GM12873 (cell line): Measurements from ENCODE around the gene ACAA2.

ENCODE experiments used
- CTCF ChIP-seq: IDR thresholded peaks from 2 replicates; pipeline ENCODE4 v1.5.1; 2012; ENCODE audit warnings: low read depth, mild to moderate bottlenecking, moderate library complexity, low read length, control low read depth; ENCODE audit not compliant: insufficient read depth; ENCODE audit errors: missing control alignments

ACAA2 gene

DNA sequence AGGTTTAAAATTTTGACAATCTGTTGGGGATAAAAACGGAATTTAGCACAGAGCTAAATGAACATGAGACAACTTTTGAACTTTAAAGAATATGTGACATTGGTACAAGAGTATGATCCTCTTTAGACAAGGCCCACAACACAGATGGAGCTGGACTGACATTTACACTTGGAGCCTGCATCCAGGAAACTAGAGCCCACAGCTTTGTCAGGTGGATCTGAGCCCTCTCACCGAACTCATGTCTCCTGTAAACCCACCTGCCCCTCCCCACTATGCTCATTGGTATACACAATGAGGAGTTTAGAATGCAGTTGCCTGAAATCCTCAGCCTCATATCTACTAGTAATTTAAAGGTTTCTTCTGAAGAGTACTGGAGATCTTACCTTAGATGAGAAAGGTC lies 22.1 kb upstream of the ACAA2 start:
- TF ChIP-seq CTCF: no peak

- no peak for TF ChIP-seq CTCF
Observed at GRCh38 chr18:49834258-49834657, 20.9 kb upstream of the ACAA2 start.

- no peak for TF ChIP-seq CTCF
Observed at GRCh38 chr18:49833814-49834213, 20.5 kb upstream of the ACAA2 start.

DNA sequence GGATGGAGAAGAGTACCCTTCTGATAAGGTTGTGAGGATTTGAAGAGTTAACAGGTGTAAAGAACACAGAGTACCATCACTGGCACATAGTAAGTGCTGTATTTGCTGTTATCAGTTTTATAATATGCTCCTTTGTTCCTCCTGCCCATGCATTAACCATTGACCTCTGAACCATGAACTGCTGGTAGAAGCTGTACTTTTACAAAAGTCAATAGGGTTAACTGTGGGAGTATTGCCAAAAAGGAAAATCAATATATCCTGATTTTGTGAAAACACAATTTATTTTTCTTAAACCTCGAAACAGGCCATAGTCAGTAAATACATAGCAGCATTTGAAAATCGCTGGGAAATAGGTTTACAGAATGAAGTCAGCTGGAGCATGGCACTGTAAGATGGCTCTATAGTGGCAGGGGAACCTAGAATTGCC lies 18.9 kb upstream of the ACAA2 start:
- no peak for TF ChIP-seq CTCF

GRCh38 chr18:49827996-49828395 lies 14.7 kb upstream of the ACAA2 start:
- TF ChIP-seq CTCF: no peak

- no peak for TF ChIP-seq CTCF
Observed at GRCh38 chr18:49819823-49820671, 6.7 kb upstream of the ACAA2 start.

GRCh38 chr18:49819071-49819662 lies 5.8 kb upstream of the ACAA2 start:
- TF ChIP-seq CTCF: no peak
